ENCODE data around the gene SV2B.

DNA sequence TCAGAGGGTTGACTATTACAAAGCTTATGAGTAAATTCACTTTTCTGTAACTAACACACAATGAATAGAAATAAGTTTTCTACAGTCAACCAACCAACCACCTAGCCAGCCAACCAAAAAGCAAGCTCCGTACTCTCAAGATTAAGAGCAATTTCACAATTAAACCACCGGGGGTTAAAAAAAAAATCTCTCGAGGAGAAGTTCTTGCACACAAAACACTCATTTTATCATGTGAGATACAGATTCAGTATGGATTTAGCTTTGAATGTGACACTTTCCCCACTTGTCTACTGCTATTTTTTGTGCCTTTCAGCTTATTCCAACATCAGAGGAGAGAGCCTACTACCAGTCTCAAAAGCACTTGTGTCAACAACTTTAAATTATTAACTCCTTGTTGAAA, 135.3 kb downstream of the SV2B start:
- no peak for TF ChIP-seq ZNF174 (tag by site-specific recombination; IDR thresholded peaks at IDR 0.05)
- no peak for TF ChIP-seq ZNF501 (tag by site-specific recombination; IDR thresholded peaks at IDR 0.05)
- TF ChIP-seq, protein P1, sequence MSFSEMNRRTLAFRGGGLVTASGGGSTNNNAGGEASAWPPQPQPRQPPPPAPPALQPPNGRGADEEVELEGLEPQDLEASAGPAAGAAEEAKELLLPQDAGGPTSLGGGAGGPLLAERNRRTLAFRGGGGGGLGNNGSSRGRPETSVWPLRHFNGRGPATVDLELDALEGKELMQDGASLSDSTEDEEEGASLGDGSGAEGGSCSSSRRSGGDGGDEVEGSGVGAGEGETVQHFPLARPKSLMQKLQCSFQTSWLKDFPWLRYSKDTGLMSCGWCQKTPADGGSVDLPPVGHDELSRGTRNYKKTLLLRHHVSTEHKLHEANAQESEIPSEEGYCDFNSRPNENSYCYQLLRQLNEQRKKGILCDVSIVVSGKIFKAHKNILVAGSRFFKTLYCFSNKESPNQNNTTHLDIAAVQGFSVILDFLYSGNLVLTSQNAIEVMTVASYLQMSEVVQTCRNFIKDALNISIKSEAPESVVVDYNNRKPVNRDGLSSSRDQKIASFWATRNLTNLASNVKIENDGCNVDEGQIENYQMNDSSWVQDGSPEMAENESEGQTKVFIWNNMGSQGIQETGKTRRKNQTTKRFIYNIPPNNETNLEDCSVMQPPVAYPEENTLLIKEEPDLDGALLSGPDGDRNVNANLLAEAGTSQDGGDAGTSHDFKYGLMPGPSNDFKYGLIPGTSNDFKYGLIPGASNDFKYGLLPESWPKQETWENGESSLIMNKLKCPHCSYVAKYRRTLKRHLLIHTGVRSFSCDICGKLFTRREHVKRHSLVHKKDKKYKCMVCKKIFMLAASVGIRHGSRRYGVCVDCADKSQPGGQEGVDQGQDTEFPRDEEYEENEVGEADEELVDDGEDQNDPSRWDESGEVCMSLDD (tag by site-specific recombination; IDR thresholded peaks at IDR 0.05): no peak
- TF ChIP-seq ZNF785 (tag by site-specific recombination; IDR thresholded peaks at IDR 0.05): no peak
- TF ChIP-seq, protein P2, sequence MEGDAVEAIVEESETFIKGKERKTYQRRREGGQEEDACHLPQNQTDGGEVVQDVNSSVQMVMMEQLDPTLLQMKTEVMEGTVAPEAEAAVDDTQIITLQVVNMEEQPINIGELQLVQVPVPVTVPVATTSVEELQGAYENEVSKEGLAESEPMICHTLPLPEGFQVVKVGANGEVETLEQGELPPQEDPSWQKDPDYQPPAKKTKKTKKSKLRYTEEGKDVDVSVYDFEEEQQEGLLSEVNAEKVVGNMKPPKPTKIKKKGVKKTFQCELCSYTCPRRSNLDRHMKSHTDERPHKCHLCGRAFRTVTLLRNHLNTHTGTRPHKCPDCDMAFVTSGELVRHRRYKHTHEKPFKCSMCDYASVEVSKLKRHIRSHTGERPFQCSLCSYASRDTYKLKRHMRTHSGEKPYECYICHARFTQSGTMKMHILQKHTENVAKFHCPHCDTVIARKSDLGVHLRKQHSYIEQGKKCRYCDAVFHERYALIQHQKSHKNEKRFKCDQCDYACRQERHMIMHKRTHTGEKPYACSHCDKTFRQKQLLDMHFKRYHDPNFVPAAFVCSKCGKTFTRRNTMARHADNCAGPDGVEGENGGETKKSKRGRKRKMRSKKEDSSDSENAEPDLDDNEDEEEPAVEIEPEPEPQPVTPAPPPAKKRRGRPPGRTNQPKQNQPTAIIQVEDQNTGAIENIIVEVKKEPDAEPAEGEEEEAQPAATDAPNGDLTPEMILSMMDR (tag by site-specific recombination; IDR thresholded peaks at IDR 0.05): no peak
- no peak for TF ChIP-seq ZNF548 (tag by site-specific recombination; IDR thresholded peaks at IDR 0.05)
- no peak for TF ChIP-seq ZNF416 (tag by site-specific recombination; IDR thresholded peaks at IDR 0.05)
- TF ChIP-seq ZNF777 (tag by site-specific recombination; IDR thresholded peaks at IDR 0.05; ENCODE audit: borderline replicate concordance): no peak
